ENCODE measurements around the gene SMAD3.

Gene SMAD3

GRCh38 chr15:67180514-67181191, 115.3 kb downstream of the SMAD3 start:
- DNase-seq (no peak), ATAC-seq (no peak)

- no peak for ATAC-seq
- no peak for DNase-seq
Observed at GRCh38 chr15:67181221-67181639, 115.8 kb downstream of the SMAD3 start.

GRCh38 chr15:67183443-67184169, 118.2 kb downstream of the SMAD3 start:
- DNase-seq = no peak

GRCh38 chr15:67184208-67184925, 119.0 kb downstream of the SMAD3 start:
- no peak for ATAC-seq
- no peak for DNase-seq

More at GRCh38 chr15:67183443-67184169, 118.2 kb downstream of the SMAD3 start:
- ATAC-seq = no peak

- DNase-seq (no peak), ATAC-seq (no peak)
Observed at GRCh38 chr15:67185051-67185450, 119.6 kb downstream of the SMAD3 start.

GRCh38 chr15:67185621-67186225, 120.3 kb downstream of the SMAD3 start:
- DNase-seq = peak; percentile 37
- ATAC-seq = peak; percentile 54

- no peak for ATAC-seq
Observed at GRCh38 chr15:67186226-67186649, 120.8 kb downstream of the SMAD3 start.

GRCh38 chr15:67186688-67187087, 121.3 kb downstream of the SMAD3 start:
- no peak for ATAC-seq
- no peak for DNase-seq

More at GRCh38 chr15:67186226-67186649, 120.8 kb downstream of the SMAD3 start:
- no peak for DNase-seq

- DNase-seq (no peak), ATAC-seq (no peak)
Observed at GRCh38 chr15:67187351-67187854, 122.0 kb downstream of the SMAD3 start.

GRCh38 chr15:67188551-67189218, 123.3 kb downstream of the SMAD3 start:
- ATAC-seq = no peak
- no peak for DNase-seq

- DNase-seq = no peak
- no peak for ATAC-seq
Observed at GRCh38 chr15:67189326-67190051, 124.1 kb downstream of the SMAD3 start.

GRCh38 chr15:67190326-67190725, 124.9 kb downstream of the SMAD3 start:
- DNase-seq = no peak
- no peak for ATAC-seq

GRCh38 chr15:67190813-67191212, 125.4 kb downstream of the SMAD3 start:
- ATAC-seq (no peak), DNase-seq (no peak)

GRCh38 chr15:67192185-67192820, 126.9 kb downstream of the SMAD3 start:
- ATAC-seq (no peak), DNase-seq (no peak)

- ATAC-seq (no peak), DNase-seq (no peak)
Observed at GRCh38 chr15:67193223-67193990, 128.0 kb downstream of the SMAD3 start.

GRCh38 chr15:67194171-67195114, 129.0 kb downstream of the SMAD3 start:
- ATAC-seq = no peak
- no peak for DNase-seq

GRCh38 chr15:67195305-67195704, 129.9 kb downstream of the SMAD3 start:
- DNase-seq (no peak), ATAC-seq (no peak)

GRCh38 chr15:67196222-67196621, 130.8 kb downstream of the SMAD3 start:
- no peak for DNase-seq
- no peak for ATAC-seq
